Measurements from ENCODE around the gene RBMS3. TPM values are rescaled to one million over a fixed set of nuclear protein-coding genes. Genes with fewer than 3 reads are reported as not detected.

RBMS3 gene
- total and polyA plus RNA-seq, 2 of the 8 experiments (the other 6 are each of a cell fraction or from before 2014, with no cell fraction given), result 3.7 to 6.9 TPM

GRCh38 chr3:29379097-29379496 lies 98.2 kb downstream of the RBMS3 start (continued):
- TF ChIP-seq POLR2AphosphoS5 (IDR thresholded peaks at IDR 0.05; ENCODE audit: low read depth, low read length) (no peak), ASH2L (IDR thresholded peaks at IDR 0.05; ENCODE audit: low read length) (no peak), MAFK (IDR thresholded peaks at IDR 0.05; ENCODE audit: low read depth, low read length) (no peak), SAP30 (IDR thresholded peaks at IDR 0.05; ENCODE audit: insufficient read depth, insufficient replicate concordance, low read length) (no peak), CHD2 (IDR thresholded peaks at IDR 0.05; ENCODE audit: low read length) (no peak)
